GM19025 (cell line): Measurements from ENCODE around the gene SERAC1.

Experiments
- ATAC-seq: cut with Tn5 transposase; IDR thresholded peaks from one replicate; pipeline ENCODE4 v1.9.1; 2021; ENCODE audit warnings: mild to moderate bottlenecking, low read depth, moderate library complexity; ENCODE audit not compliant: unreplicated experiment

SERAC1 gene

GRCh38 chr6:158131926-158132325 is 36.1 kb downstream of the SERAC1 start:
- ATAC-seq = no peak

GRCh38 chr6:158125271-158125670 is 42.8 kb downstream of the SERAC1 start:
- no peak for ATAC-seq

- no peak for ATAC-seq
Measured at GRCh38 chr6:158124288-158124687, 43.8 kb downstream of the SERAC1 start.

GRCh38 chr6:158122048-158122447 is 46.0 kb downstream of the SERAC1 start:
- no peak for ATAC-seq

- ATAC-seq = no peak
Measured at GRCh38 chr6:158121335-158121734, 46.7 kb downstream of the SERAC1 start.

GRCh38 chr6:158118886-158119285 is 49.2 kb downstream of the SERAC1 start:
- ATAC-seq = no peak

GRCh38 chr6:158115508-158115907 is 52.6 kb downstream of the SERAC1 start:
- no peak for ATAC-seq

GRCh38 chr6:158115102-158115501 is 53.0 kb downstream of the SERAC1 start:
- ATAC-seq = no peak

GRCh38 chr6:158113802-158114201 is 54.3 kb downstream of the SERAC1 start:
- no peak for ATAC-seq

GRCh38 chr6:158111987-158112386 is 56.1 kb downstream of the SERAC1 start:
- ATAC-seq = no peak

GRCh38 chr6:158110986-158111385 is 57.1 kb downstream of the SERAC1 start:
- ATAC-seq = no peak

GRCh38 chr6:158109748-158110147 is 58.3 kb downstream of the SERAC1 start:
- ATAC-seq = no peak

- ATAC-seq = no peak
Measured at GRCh38 chr6:158104696-158105095, 63.4 kb downstream of the SERAC1 start.

- no peak for ATAC-seq
Measured at GRCh38 chr6:158103228-158103627, 64.8 kb downstream of the SERAC1 start.

- ATAC-seq = no peak
Measured at GRCh38 chr6:158095671-158096070, 72.4 kb downstream of the SERAC1 start.

GRCh38 chr6:158095031-158095430 is 73.0 kb downstream of the SERAC1 start:
- ATAC-seq = no peak

- ATAC-seq = no peak
Measured at GRCh38 chr6:158092806-158093205, 75.3 kb downstream of the SERAC1 start.

- ATAC-seq = no peak
Measured at GRCh38 chr6:158087224-158087867, 80.7 kb downstream of the SERAC1 start.

- ATAC-seq = no peak
Measured at GRCh38 chr6:158086504-158087223, 81.4 kb downstream of the SERAC1 start.

GRCh38 chr6:158086054-158086503 is 82.0 kb downstream of the SERAC1 start:
- peak; percentile 79 for ATAC-seq

GRCh38 chr6:158085261-158086053 is 82.6 kb downstream of the SERAC1 start:
- ATAC-seq = no peak
